ENCODE results near the gene HLA-DMB.

HLA-DMB gene

GRCh38 chr6:32912951-32913350 is 27.9 kb downstream of the HLA-DMB start:
- DNase-seq (ENCODE audit: low read depth in 2 of 2, low spot score in 1 of 2): no peak

GRCh38 chr6:32908897-32909296 is 31.9 kb downstream of the HLA-DMB start:
- DNase-seq (ENCODE audit: low read depth in 2 of 2, low spot score in 1 of 2): no peak

- DNase-seq (ENCODE audit: low read depth in 2 of 2, low spot score in 1 of 2): no peak
Observed at GRCh38 chr6:32906539-32906938, 34.3 kb downstream of the HLA-DMB start.

GRCh38 chr6:32905078-32905477 is 35.8 kb downstream of the HLA-DMB start:
- DNase-seq (ENCODE audit: low read depth in 2 of 2, low spot score in 1 of 2): no peak

- DNase-seq (ENCODE audit: low read depth in 2 of 2, low spot score in 1 of 2): no peak
Observed at GRCh38 chr6:32903952-32904351, 36.9 kb downstream of the HLA-DMB start.

- DNase-seq (ENCODE audit: low read depth in 2 of 2, low spot score in 1 of 2): no peak
Observed at GRCh38 chr6:32895006-32895345, 45.9 kb downstream of the HLA-DMB start.

- peak; percentile 78 to 94 for DNase-seq (ENCODE audit: low read depth in 2 of 2, low spot score in 1 of 2)
Observed at GRCh38 chr6:32894085-32895005, 46.5 kb downstream of the HLA-DMB start.

GRCh38 chr6:32890831-32891230 is 50.0 kb downstream of the HLA-DMB start:
- DNase-seq (ENCODE audit: low read depth in 2 of 2, low spot score in 1 of 2): no peak

- no peak for DNase-seq (ENCODE audit: low read depth in 2 of 2, low spot score in 1 of 2)
Observed at GRCh38 chr6:32889533-32889932, 51.3 kb downstream of the HLA-DMB start.

GRCh38 chr6:32888576-32888975 is 52.3 kb downstream of the HLA-DMB start:
- no peak for DNase-seq (ENCODE audit: low read depth in 2 of 2, low spot score in 1 of 2)

- DNase-seq (ENCODE audit: low read depth in 2 of 2, low spot score in 1 of 2): no peak
Observed at GRCh38 chr6:32887616-32888015, 53.2 kb downstream of the HLA-DMB start.

GRCh38 chr6:32886681-32887383 is 54.0 kb downstream of the HLA-DMB start:
- no peak for DNase-seq (ENCODE audit: low read depth in 2 of 2, low spot score in 1 of 2)

GRCh38 chr6:32885698-32886286 is 55.0 kb downstream of the HLA-DMB start:
- no peak for DNase-seq (ENCODE audit: low read depth in 2 of 2, low spot score in 1 of 2)

All from stimulated activated CD8-positive, alpha-beta memory T cell treated with anti-CD3 and anti-CD28 coated beads, Interleukin-4, amount 100 ng/mL, for 4 hours (primary cell).